HT1080 (cell line): ENCODE data around the gene HNRNPA3. TPM values are rescaled to one million over a fixed set of nuclear protein-coding genes. Genes with fewer than 3 reads are reported as not detected.

Experiments used
- DNase-seq: peaks from one replicate; pipeline ENCODE4 v3.0.0-alpha.2; 2015; ENCODE audit warnings: low read depth
- small RNA-seq: library from RNA; depleted of rRNA; stranded (forward); fragments of <200 nt; gene quantifications from one replicate; pipeline ENCODE3, GENCODE V24; 2014
- total RNA-seq: library from RNA; depleted of rRNA; stranded (reverse); fragments of >200 nt; shearing (Covaris generic); gene quantifications from 2 replicates; pipeline ENCODE4 v1.2.3, GENCODE V29; 2014; rRNA removed

Gene HNRNPA3
- total RNA-seq, 1 experiment from 2014 or later, result 44.1 TPM

GRCh38 chr2:177271981-177272666 lies 59.5 kb downstream of the HNRNPA3 start:
- no peak for DNase-seq

DNA sequence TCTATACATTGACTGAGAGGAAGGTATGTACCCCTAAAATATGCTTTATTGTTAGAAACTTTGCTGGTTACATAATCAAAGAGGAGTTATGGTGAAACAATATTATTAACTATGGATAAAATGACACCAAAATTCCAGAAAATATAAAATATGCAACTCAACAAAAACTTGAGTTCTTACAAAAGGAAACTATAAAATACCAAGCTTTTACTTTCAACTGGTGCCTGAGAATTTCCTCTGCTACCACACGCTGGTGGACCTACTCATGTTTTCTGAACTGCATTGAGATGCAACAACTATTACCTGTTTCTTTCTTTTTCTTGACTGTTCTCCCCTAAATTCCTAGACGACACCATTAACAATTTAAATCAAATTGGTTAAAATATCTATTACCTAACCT lies 60.2 kb downstream of the HNRNPA3 start:
- DNase-seq, result no peak

GRCh38 chr2:177273408-177273807 lies 60.8 kb downstream of the HNRNPA3 start:
- no peak for DNase-seq

Small RNA genes lying within 50 kb of the gene (small RNA-seq; reads per million reads assigned to genes)
- gene MIR3128 (not detected), gene RF00019 (not detected)

Other genes starting within 250 kb of the HNRNPA3 start
- gene NFE2L2, start 51.9 kb downstream of the HNRNPA3 start, total RNA-seq, result 22.4 and 43.0 TPM in 2 replicates
- gene AGPS, start 180.0 kb downstream of the HNRNPA3 start, total RNA-seq, result 69.5 and 89.0 TPM in 2 replicates